Measurements from ENCODE around the gene PGAM2.
"Not testable (repeated sequence)": the region's sequence is repeated elsewhere in the genome, so short reads cannot be mapped to it uniquely, and the experiment has no call there.

Gene PGAM2

GRCh38 chr7:44050121-44050914 is 15.0 kb downstream of the PGAM2 start:
- Histone ChIP-seq H3K36me3 (ENCODE audit: control insufficient read depth in 1 of 2, insufficient read depth in 2 of 2, low read length in 2 of 2) (peaks cover 30 to 58% of the 10 kb centered on the region in 2 donors), H3K4me3 (ENCODE audit: low read depth in 1 of 2, low read length in 2 of 2) (no peak overlapping the region), H3K27me3 (ENCODE audit: control insufficient read depth in 1 of 2, insufficient read depth in 2 of 2, low read length in 2 of 2) (no peaks in the 10 kb centered on the region), H3K9ac (ENCODE audit: low read depth in 1 of 2, low read length in 2 of 2) (no peak overlapping the region), H3K9me3 (ENCODE audit: control insufficient read depth in 1 of 2, low read length in 2 of 2) (no peaks in the 10 kb centered on the region), H3K4me1 (ENCODE audit: control insufficient read depth in 1 of 2, insufficient read depth in 2 of 2, low read length in 2 of 2) (peaks cover 20 to 23% of the 10 kb centered on the region in 2 donors), H3K27ac (ENCODE audit: low read depth, low read length) (no peak overlapping the region)

- no peak overlapping the region for H3K9ac ChIP-seq (ENCODE audit: low read depth in 1 of 2, low read length in 2 of 2)
- no peaks in the 10 kb centered on the region for H3K27me3 ChIP-seq (ENCODE audit: control insufficient read depth in 1 of 2, insufficient read depth in 2 of 2, low read length in 2 of 2)
- H3K4me1 ChIP-seq (ENCODE audit: control insufficient read depth in 1 of 2, insufficient read depth in 2 of 2, low read length in 2 of 2) = peaks cover 28 to 35% of the 10 kb centered on the region in 2 donors
- no peak overlapping the region for H3K27ac ChIP-seq (ENCODE audit: low read depth, low read length)
- no peak overlapping the region for H3K4me3 ChIP-seq (ENCODE audit: low read depth in 1 of 2, low read length in 2 of 2)
- no peaks in the 10 kb centered on the region for H3K9me3 ChIP-seq (ENCODE audit: control insufficient read depth in 1 of 2, low read length in 2 of 2)
- peaks cover 30 to 48% of the 10 kb centered on the region in 2 donors for H3K36me3 ChIP-seq (ENCODE audit: control insufficient read depth in 1 of 2, insufficient read depth in 2 of 2, low read length in 2 of 2)
Observed at GRCh38 chr7:44048031-44048795, 17.2 kb downstream of the PGAM2 start.

- Histone ChIP-seq H3K4me3 (ENCODE audit: low read depth in 1 of 2, low read length in 2 of 2) (peak overlapping the region in 1 of 2 donors; percentile 2), H3K27me3 (ENCODE audit: control insufficient read depth in 1 of 2, insufficient read depth in 2 of 2, low read length in 2 of 2) (no peaks in the 10 kb centered on the region), H3K9ac (ENCODE audit: low read depth in 1 of 2, low read length in 2 of 2) (no peak overlapping the region), H3K36me3 (ENCODE audit: control insufficient read depth in 1 of 2, insufficient read depth in 2 of 2, low read length in 2 of 2) (peaks cover 24 to 35% of the 10 kb centered on the region in 2 donors), H3K9me3 (ENCODE audit: control insufficient read depth in 1 of 2, low read length in 2 of 2) (no peaks in the 10 kb centered on the region), H3K27ac (ENCODE audit: low read depth, low read length) (no peak overlapping the region), H3K4me1 (ENCODE audit: control insufficient read depth in 1 of 2, insufficient read depth in 2 of 2, low read length in 2 of 2) (peaks cover 28 to 35% of the 10 kb centered on the region in 2 donors)
Observed at GRCh38 chr7:44046321-44047061, 18.9 kb downstream of the PGAM2 start.

GRCh38 chr7:44045226-44046014 is 19.9 kb downstream of the PGAM2 start:
- Histone ChIP-seq H3K27ac (ENCODE audit: low read depth, low read length) (peak overlapping the region; percentile 85), H3K4me1 (ENCODE audit: control insufficient read depth in 1 of 2, insufficient read depth in 2 of 2, low read length in 2 of 2) (peaks cover 28 to 35% of the 10 kb centered on the region in 2 donors), H3K27me3 (ENCODE audit: control insufficient read depth in 1 of 2, insufficient read depth in 2 of 2, low read length in 2 of 2) (no peaks in the 10 kb centered on the region), H3K9me3 (ENCODE audit: control insufficient read depth in 1 of 2, low read length in 2 of 2) (no peaks in the 10 kb centered on the region), H3K9ac (ENCODE audit: low read depth in 1 of 2, low read length in 2 of 2) (peak overlapping the region; percentile 87 to 98), H3K36me3 (ENCODE audit: control insufficient read depth in 1 of 2, insufficient read depth in 2 of 2, low read length in 2 of 2) (peaks cover 15 to 24% of the 10 kb centered on the region in 2 donors), H3K4me3 (ENCODE audit: low read depth in 1 of 2, low read length in 2 of 2) (peak overlapping the region; percentile 90 to 92)

- Histone ChIP-seq H3K27me3 (ENCODE audit: control insufficient read depth in 1 of 2, insufficient read depth in 2 of 2, low read length in 2 of 2) (no peaks in the 10 kb centered on the region), H3K4me3 (ENCODE audit: low read depth in 1 of 2, low read length in 2 of 2) (peak within 1 kb of the TSS; percentile 90 to 92), H3K9me3 (ENCODE audit: control insufficient read depth in 1 of 2, low read length in 2 of 2) (no peaks in the 10 kb centered on the region), H3K4me1 (ENCODE audit: control insufficient read depth in 1 of 2, insufficient read depth in 2 of 2, low read length in 2 of 2) (peaks cover 28 to 35% of the 10 kb centered on the region in 2 donors), H3K9ac (ENCODE audit: low read depth in 1 of 2, low read length in 2 of 2) (peak within 1 kb of the TSS; percentile 87 to 98), H3K27ac (ENCODE audit: low read depth, low read length) (peak within 1 kb of the TSS; percentile 85), H3K36me3 (ENCODE audit: control insufficient read depth in 1 of 2, insufficient read depth in 2 of 2, low read length in 2 of 2) (peaks cover 7 to 16% of the 10 kb centered on the region in 2 donors)
Observed at GRCh38 chr7:44044315-44045225, 20.8 kb downstream of the PGAM2 start, which contains the start of gene DBNL. Gene DBNL (plus strand): TSS chr7:44044702. CDS start chr7:44044738, 36 bp downstream.

- peaks cover 28 to 35% of the 10 kb centered on the region in 2 donors for H3K4me1 ChIP-seq (ENCODE audit: control insufficient read depth in 1 of 2, insufficient read depth in 2 of 2, low read length in 2 of 2)
Observed at GRCh38 chr7:44043902-44044301, 21.5 kb downstream of the PGAM2 start.

GRCh38 chr7:44042221-44042620 is 23.1 kb downstream of the PGAM2 start:
- no peak overlapping the region for H3K27ac ChIP-seq (ENCODE audit: low read depth, low read length)
- H3K27me3 ChIP-seq (ENCODE audit: control insufficient read depth in 1 of 2, insufficient read depth in 2 of 2, low read length in 2 of 2) = no peaks in the 10 kb centered on the region
- H3K36me3 ChIP-seq (ENCODE audit: control insufficient read depth in 1 of 2, insufficient read depth in 2 of 2, low read length in 2 of 2) = peaks cover 6 to 8% of the 10 kb centered on the region in 2 donors
- peaks cover 27 to 30% of the 10 kb centered on the region in 2 donors for H3K4me1 ChIP-seq (ENCODE audit: control insufficient read depth in 1 of 2, insufficient read depth in 2 of 2, low read length in 2 of 2)
- H3K9ac ChIP-seq (ENCODE audit: low read depth in 1 of 2, low read length in 2 of 2) = no peak overlapping the region
- H3K4me3 ChIP-seq (ENCODE audit: low read depth in 1 of 2, low read length in 2 of 2) = no peak overlapping the region
- H3K9me3 ChIP-seq (ENCODE audit: control insufficient read depth in 1 of 2, low read length in 2 of 2) = no peaks in the 10 kb centered on the region

More at GRCh38 chr7:44043902-44044301, 21.5 kb downstream of the PGAM2 start:
- Histone ChIP-seq H3K36me3 (ENCODE audit: control insufficient read depth in 1 of 2, insufficient read depth in 2 of 2, low read length in 2 of 2) (peaks cover 6 to 13% of the 10 kb centered on the region in 2 donors), H3K27me3 (ENCODE audit: control insufficient read depth in 1 of 2, insufficient read depth in 2 of 2, low read length in 2 of 2) (no peaks in the 10 kb centered on the region), H3K4me3 (ENCODE audit: low read depth in 1 of 2, low read length in 2 of 2) (peak overlapping the region; percentile 90 to 92), H3K9me3 (ENCODE audit: control insufficient read depth in 1 of 2, low read length in 2 of 2) (no peaks in the 10 kb centered on the region), H3K27ac (ENCODE audit: low read depth, low read length) (peak overlapping the region; percentile 71), H3K9ac (ENCODE audit: low read depth in 1 of 2, low read length in 2 of 2) (peak overlapping the region; percentile 87 to 98)

- Histone ChIP-seq H3K4me1 (ENCODE audit: control insufficient read depth in 1 of 2, insufficient read depth in 2 of 2, low read length in 2 of 2) (peaks cover 10 to 13% of the 10 kb centered on the region in 2 donors), H3K4me3 (ENCODE audit: low read depth in 1 of 2, low read length in 2 of 2) (peak overlapping the region; percentile 22 to 51)
- not testable (repeated sequence) for H3K9me3 ChIP-seq (ENCODE audit: control insufficient read depth in 1 of 2, low read length in 2 of 2); H3K9ac ChIP-seq (ENCODE audit: low read depth in 1 of 2, low read length in 2 of 2); H3K36me3 ChIP-seq (ENCODE audit: control insufficient read depth in 1 of 2, insufficient read depth in 2 of 2, low read length in 2 of 2); H3K27me3 ChIP-seq (ENCODE audit: control insufficient read depth in 1 of 2, insufficient read depth in 2 of 2, low read length in 2 of 2); H3K27ac ChIP-seq (ENCODE audit: low read depth, low read length)
Observed at GRCh38 chr7:44040493-44040891, 24.9 kb downstream of the PGAM2 start.

Measured in duodenal mucosa (tissue), 2 donors.